NCI-H128 (cell line): ENCODE results near the gene SOX15.
A peak's percentile ranks its signal among the peaks of the same experiment; 100 is the strongest.
"Not testable (repeated sequence)": the region's sequence is repeated elsewhere in the genome, so short reads cannot be mapped to it uniquely, and the experiment has no call there.

Source experiments
- DNase-seq: peaks from one replicate; lab custom pipeline; 2025; ENCODE audit not compliant: unreplicated experiment; lab: John Stamatoyannopoulos, UW

SOX15 gene

DNA sequence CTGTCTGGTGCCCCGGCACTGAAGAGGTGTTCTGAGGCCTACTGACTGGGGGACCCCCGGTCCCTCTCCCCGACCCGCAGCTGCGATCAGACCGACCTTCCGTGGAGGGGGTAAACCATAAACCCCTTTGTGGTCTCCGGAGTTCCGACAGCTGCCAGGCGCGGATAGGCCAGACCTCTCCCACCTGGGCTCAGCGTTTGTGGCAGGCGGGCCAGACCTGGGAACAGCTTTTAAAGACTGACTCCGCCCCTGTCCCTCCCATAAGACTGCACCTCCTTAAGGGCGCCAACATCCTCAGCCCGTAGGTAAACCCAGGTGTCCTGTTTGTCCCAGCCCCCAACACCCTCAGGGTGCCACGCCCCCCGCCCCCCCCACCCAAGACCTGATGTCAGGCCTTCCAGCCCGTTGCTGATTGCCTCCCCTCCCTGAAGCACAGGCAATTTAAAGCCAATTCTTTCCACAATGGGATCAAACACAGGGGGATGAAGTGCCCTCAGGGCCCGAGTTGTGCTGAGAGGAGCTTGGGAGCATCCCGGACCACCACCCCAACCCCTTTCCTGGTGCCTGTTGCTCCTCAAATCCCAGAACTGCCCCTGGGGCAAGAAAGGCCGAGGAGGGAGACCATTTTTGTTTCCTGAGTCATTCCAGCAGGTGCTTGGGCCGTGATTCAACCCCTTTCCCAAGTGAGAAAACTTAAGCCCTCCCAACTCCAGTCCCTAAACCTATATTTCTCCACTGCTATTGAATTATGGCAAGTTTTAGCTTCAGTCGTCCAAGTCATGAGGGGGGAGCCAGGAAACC is at the start of gene SOX15:
SOX15 (minus strand) TSS at position 204 of the 801 bp plus-strand sequence. CDS start 418 bp downstream, outside the sequence.
- no peak for DNase-seq

DNA sequence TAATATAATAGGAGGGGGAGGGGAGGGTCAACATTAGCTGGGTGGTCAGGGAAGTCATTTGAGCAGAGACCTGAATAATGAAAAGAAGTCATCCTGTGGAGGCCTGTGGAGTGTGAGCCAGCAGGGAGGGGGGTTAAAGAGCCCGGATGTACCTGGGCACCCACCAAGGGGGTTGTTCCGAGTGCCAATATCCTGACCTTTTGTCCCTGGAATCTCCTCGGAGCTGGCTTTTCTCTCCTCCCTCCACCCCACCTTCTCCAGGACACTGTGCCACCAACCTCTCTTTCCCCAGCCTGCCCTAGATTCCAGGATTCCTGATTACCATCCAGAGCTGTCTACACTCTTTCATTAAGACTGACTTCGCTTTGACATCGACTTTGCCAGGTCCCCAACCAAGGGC is 46.3 kb upstream of the SOX15 start:
- DNase-seq = no peak

DNA sequence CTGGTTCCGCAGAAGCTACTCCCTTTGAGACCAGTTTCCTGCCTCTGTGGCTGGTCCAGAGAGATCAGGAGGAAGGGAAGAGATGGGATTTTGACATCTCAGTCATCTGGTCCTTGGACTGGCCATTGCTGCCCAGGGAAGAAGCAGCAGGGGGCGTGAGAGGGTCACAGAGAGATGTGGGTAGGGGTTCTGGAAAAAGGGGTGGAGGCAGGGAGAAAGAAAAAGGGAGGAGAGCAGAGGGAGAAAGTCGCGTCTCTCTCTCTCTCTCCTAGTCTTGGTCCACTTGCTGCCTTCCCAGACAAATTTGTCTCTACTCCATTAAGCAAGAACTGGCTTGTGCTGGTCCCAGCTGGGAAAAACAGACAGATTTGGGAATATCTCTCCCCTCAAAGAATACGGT is 44.5 kb upstream of the SOX15 start:
- no peak for DNase-seq

DNA sequence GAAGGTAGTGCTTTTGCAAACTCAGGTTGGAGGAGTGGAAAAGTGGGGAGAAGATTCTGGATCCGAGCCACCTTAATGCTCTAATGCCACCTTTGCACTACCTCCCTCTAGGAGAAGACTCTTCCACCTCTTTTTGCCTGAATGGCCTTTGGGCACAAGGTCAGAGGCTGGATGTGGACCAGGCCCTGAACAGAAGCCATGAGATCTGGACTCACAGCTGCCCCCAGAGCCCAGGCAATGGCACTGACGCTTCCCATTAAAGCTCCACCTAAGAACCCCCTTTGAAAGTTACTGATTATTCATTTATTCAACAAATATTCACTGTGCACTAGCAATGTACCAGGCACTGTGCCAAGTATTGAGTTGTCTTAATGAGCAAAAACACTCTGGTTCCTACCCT is 43.2 kb upstream of the SOX15 start:
- DNase-seq = no peak

DNA sequence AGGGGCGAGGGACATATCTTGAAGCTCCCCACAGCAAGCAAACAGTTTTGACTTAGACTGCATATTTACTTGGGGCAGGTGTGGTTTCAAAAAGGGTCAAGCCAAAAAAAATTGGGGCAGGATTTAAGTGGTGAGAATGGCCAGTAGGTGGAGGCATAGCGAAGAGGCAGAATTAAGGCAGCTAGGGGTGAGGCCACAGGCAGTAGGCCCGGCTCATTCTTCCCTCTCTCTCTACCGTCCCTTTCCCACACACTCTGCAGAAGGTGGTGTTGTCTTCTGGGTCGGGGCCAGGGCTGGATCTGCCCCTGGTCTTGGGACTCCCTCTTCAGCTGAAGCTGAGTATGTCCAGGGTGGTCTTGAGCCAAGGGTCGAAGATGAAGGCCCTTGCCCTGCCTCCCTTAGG is 42.6 kb upstream of the SOX15 start:
- DNase-seq = no peak

DNA sequence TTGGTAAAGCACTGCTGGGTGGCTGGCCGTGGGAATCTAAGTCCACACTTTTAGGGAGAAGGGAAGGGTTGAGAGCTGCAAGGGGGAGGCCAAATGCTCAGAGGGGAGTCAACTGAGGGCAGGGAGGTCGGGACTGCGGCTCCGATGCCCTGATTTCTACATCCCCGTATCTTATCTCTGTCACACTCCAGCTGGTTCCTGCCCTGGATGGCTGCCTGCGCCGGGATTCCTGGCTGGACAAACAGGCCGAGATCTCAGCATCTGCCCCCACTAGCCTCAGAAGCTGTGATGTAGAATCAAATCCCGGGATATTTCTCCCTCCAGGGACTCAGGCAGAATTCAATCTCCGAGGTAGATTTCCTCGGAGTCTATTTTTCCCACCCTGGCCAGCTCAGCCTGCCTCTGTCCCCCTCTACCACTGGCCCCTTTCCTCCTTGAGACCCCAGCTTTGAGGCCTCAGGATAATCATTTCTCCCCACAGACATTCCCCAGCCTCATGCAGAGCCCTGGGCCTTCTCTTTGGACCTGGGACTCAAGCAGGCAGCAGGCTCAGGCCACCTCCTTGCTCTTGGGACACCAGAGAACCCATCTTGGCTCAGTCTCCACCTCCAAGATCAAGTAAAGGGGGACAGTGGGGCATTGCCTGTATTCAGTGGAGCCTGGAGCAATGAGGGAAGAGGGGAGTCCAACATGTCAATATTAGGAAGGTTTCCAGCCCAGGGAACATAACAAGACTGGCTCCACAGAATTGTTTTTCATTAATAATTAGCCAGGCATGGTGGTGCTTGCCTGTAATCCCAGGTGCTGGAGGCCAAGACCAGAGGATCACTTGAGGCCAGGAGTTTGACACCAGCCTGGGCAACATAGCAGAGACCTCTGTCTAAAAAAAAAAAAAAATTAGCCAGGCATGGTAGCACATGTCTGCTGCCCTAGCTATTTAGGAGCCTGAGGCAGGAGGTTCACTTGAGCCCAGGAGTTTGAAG is 41.8 kb upstream of the SOX15 start:
- DNase-seq = no peak

DNA sequence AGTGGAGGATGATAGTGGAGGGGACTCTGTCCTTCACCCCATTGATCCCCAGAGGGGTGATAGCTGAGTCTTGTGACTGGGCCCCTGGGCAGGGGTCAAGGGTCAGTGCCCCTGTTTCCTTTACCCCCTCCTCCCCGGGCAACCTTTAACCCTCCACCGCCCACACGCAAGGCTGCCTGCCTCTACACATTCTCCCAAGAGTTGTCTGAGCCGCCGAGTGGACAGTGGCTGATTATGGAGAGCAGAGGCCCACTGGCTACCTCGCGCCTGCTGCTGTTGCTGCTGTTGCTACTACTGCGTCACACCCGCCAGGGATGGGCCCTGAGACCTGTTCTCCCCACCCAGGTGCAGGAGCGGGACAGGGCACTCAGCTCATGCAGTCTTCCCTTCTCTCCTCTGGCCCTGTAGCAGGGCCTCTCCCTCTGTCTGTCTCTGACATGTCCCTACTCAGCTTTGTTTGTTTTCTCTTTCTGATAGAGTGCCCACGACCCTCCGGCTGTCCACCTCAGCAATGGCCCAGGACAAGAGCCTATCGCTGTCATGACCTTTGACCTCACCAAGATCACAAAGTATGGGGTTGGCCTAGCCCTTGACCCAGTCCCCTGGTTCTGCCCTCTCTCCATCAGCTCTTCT is 40.2 kb upstream of the SOX15 start, which contains the start of gene SHBG:
SHBG (plus strand) TSS at position 197 of the 633 bp plus-strand sequence; CDS start at position 235, 38 bp downstream.
- DNase-seq = no peak

DNA sequence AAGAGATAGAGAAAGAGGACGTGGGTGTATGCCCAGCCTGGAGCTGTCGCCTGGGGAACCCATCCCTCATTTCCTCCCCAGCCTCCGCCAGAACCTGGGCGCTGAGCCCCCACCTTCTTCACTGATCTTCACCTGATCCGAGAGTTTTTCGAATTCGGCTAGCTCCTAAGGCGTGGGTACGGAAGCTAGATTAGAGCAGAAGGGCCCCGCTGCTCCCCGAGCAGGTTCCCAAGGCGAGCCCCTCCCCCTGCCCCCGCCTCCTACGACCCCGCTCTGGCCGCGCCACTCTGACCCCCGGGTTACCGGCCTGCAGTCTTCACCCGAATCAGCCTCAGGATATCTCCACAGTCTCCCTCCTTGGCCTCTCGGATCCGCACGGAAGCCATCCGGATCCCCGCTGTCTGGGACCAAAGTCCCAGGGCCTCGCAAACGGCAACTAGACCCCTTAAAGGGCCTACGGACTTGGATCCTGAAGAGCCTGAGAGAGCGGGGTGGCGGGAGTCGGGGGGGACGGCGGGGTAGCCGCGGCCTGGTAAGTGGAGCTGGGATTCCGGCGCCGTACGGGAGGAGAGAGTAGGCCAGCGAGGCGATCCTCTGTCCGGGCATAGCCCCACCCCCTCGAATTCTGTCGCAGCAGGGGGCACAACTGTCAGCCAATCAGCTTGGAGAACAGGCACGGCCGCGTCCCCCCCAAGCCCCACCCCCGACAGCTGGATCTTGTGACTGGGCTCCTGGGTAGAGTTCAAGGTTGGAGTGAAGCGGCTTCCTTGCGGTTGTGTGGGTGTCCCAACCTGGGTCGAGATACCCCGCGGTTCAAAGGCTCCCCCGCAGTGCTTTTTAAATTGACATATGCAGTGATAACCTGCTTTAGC is 37.6 kb upstream of the SOX15 start, which contains the start of gene SAT2:
SAT2 (minus strand) TSS at position 572 of the 872 bp plus-strand sequence; CDS start at position 386, 186 bp downstream.
- DNase-seq = peak; percentile 65

DNA sequence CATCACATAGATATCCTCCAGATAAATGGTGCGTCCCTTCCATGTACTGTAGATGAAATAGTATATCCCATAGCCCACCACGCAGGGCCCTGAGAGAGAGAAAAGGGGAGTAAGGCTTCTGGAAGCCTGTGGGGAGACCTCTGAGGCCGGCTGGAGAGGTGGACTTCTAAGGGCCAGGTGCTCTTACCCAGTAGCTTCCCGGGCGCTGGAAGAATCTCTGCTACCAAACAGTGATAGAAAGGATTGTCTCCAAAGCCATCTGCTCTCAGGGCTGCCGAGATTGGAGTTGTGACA is 37.0 kb upstream of the SOX15 start:
- no peak for DNase-seq

DNA sequence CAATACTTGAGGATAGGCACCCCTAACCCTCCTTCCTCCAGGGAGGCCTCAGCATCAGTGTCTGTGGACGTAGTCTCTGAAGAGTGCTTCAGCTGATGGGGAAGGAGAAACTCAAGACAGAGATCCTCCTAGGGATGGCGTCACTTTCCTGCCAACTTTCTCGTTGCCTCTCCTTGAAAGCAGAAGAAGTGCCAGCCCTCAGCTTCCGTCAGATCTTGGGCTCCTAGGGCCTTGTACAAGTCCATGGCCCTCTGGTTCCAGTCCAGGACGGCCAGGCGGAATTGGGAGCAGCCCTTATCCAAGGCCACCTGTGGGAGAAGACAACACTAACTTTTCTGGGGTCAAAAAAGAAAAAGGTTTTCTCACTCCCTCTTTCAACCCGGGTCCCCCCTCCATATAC is 36.4 kb upstream of the SOX15 start:
- no peak for DNase-seq

DNA sequence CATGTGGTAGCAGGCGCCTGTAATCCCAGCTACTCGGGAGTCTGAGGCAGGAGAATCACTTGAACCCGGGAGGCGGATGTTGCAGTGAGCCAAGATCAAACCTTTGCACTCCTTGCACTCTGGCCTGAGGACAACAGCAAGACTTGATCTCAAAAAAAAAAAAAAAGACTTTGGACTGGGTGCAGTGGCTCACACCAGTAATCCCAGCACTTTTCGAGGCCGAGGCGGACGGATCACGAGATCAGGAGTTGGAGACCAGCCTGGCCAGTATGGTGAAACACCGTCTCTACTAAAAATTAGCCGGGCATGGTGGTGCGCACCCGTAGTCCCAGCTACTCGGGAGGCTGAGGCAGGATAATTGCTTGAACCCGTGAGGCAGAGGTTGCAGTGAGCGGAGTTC is 35.9 kb upstream of the SOX15 start:
- DNase-seq = not testable (repeated sequence)

DNA sequence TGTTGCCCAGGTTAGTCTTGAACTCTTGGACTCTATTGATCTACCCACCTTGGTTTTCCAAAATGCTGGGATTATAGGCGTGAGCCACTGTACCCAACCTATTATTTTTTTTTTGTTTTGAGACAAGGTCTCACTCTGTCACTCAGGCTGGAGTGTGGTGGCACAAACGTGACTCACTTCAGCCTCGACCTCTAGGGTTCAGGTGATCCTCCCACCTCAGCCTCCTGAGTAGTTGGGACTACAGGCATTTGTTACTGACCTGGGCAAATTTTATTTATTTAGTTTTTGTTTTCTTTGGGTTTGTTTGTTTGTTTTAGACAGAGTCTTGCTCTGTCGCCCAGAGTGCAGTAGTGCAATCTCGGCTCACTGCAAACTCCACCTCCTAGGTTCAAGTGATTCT is 33.8 kb upstream of the SOX15 start:
- DNase-seq = no peak

DNA sequence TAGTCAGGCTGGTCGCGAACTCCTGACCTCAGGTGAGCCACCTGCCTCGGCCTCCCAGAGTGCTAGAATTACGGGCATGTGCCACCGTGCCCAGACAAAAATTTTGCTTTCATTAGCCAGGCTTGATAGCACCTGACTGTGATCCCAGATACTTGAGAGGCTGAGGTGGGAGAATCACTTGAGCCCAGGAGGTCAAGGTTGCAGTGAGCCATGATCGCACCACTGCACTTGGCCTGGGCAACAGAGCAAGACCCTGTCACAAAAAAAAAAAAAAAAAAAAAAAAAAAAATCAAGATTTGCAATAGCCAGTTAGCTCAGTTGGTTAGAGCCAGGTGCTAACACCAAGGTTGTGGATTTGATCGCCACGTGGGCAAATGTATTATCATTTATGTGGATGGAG is 30.9 kb upstream of the SOX15 start:
- DNase-seq = no peak

DNA sequence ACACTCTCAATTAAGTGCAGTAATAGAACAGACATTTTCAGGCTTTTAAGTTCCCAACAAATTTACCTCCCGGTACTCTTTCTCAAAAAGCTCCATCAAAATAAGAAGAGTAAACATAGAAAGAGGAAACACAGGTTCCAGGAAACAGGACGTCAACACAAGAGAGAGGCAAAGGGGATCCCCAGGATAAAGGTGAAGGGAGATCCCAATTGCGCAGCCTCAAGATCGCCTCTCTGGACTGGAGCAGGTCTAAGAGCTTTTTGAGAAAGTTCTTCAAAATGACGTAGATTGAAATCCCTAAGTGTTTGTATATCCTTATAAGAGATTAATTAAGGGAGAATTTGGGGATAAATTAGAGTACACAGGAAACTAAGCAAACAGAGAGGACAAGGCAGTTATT is 28.7 kb upstream of the SOX15 start:
- DNase-seq = no peak

DNA sequence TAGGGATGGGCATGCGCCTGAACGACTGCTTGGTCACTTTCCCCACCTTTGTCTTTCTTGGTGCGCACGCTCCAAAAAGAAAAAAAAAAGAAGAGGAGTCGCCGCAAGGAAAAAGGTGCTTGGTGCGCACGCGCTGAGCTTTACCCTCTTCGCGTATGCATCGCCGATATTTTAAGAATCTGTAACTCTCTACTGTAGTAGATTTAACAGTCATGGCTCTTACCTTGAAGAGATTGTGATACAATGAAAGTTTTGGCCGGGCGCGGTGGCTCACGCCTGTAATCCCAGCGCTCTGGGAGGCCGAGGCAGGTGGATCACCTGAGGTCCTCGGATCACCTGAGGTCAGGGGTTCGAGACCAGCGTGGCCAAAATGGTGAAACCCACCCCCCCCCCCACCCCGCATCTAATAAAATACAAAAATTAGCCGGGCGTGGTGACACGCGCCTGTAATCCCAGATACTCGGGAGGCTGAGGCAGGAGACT is 25.4 kb upstream of the SOX15 start:
- no peak for DNase-seq

DNA sequence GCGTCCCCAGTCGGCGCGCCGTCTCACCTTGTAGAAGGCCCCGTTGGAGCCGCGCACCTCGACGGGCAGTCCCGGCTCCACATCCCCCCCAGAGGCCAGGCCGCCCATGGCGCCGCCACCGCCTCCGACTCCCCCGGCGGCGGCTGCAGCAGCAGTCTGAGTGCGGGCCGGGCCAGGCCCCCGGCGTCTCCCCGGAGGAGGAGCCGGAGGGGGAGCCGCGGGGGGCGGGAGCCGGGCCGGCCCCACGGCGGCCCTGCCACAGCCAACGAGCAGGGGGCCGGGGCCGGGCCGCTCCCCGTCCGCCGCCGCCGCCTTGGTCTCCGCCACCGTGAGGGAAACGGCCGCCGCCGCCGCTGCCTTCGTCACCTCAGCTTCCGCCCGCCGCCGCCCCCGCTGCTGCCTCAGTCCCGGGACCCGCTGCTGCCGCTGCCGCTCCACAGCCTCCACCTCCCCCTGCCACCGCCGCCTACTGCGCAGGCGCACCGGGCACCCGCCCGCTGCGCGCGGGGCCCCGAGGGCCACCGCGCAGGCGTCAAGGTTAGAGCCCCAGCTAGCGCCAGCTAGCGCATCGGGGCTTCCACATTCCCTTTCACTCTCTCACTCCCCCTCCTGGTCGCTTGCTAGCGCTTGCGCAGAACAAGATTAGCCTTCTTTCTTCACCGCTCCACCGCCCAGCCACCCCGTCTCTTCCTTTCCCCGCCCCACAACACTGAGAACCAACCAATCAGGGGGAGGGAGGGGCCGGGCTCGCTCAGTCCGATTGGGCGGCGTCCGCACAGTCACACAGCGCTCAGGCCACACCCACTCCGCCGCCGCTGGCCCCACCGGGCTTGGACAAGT is 24.8 kb upstream of the SOX15 start, which contains the start of gene FXR2:
FXR2 (minus strand) TSS at position 473 of the 840 bp plus-strand sequence; CDS start at position 108, 365 bp downstream.
- DNase-seq = peak; percentile 99

DNA sequence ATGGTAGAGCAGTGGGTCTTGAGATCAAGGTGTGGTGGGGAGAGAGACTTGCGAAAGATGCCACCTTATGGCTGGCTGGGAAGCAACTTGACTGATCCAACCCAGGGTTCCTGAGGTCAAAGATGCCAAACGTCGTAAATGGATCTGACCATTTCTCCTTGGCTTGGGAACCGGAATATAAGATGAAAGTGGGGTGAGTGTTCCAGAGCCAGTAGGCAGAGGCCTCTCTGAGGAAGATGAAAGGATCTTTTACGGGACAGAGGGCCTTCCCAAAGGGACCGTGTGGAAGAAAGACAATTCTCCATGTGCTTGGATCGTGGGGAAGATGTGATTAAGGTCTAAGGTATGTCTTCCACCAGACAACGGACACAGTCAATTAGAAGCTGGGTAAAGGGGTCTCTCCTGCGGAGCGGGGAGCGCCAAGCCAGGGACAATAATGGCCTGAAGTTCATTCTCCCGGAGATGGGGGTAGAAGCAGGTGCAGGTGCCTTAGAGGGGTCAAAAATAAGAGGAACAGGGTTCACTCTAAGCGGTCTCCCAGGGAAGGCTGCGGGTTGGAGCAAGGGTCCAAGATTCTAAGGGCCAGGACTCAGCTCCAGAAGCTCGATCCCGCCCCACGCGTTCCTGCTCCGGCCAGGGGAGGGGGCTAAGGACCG is 24.0 kb upstream of the SOX15 start:
- DNase-seq = no peak

DNA sequence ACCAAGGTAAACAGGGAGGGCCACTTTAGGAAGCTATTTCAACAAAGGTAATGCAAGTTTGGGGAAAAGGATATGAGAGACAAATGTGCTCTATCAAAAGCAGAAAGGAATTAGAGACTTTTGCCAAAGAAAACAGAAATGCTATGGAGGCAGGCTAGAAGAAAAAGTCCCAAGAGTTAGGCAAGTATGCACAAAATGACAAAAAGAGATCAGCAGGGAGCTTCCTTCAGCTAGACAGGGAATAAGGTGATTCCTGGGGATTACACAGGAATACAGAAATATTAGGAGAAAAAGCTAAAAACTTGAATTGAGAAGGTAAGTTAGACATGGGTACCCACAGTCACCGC is 22.4 kb upstream of the SOX15 start:
- no peak for DNase-seq
